GM19397 (cell line): ENCODE measurements around the gene RNF152.

Source experiments
- ATAC-seq: cut with Tn5 transposase; IDR thresholded peaks from one replicate; pipeline ENCODE4 v1.9.1; 2021; ENCODE audit warnings: mild to moderate bottlenecking, moderate library complexity; ENCODE audit not compliant: unreplicated experiment

RNF152 gene

GRCh38 chr18:61894751-61895524 lies 2.1 kb upstream of the RNF152 start:
- ATAC-seq: no peak

GRCh38 chr18:61893971-61894750 lies 1.4 kb upstream of the RNF152 start:
- ATAC-seq: peak; percentile 80

- ATAC-seq: peak; percentile 23
Observed at GRCh38 chr18:61893309-61893970, 633 bp upstream of the RNF152 start.

GRCh38 chr18:61891894-61892293 lies 913 bp downstream of the RNF152 start:
- ATAC-seq: no peak

- no peak for ATAC-seq
Observed at GRCh38 chr18:61891271-61891670, 1.5 kb downstream of the RNF152 start.

- ATAC-seq: no peak
Observed at GRCh38 chr18:61890344-61890743, 2.5 kb downstream of the RNF152 start.

GRCh38 chr18:61889541-61889940 lies 3.3 kb downstream of the RNF152 start:
- ATAC-seq: no peak

- no peak for ATAC-seq
Observed at GRCh38 chr18:61888622-61889021, 4.2 kb downstream of the RNF152 start.

GRCh38 chr18:61887838-61888237 lies 5.0 kb downstream of the RNF152 start:
- no peak for ATAC-seq

GRCh38 chr18:61883547-61883946 lies 9.3 kb downstream of the RNF152 start:
- ATAC-seq: no peak

- ATAC-seq: no peak
Observed at GRCh38 chr18:61882296-61883004, 10.4 kb downstream of the RNF152 start.

GRCh38 chr18:61876899-61877298 lies 15.9 kb downstream of the RNF152 start:
- ATAC-seq: no peak

- no peak for ATAC-seq
Observed at GRCh38 chr18:61870151-61870550, 22.7 kb downstream of the RNF152 start.

GRCh38 chr18:61869636-61870035 lies 23.2 kb downstream of the RNF152 start:
- ATAC-seq: no peak

GRCh38 chr18:61865466-61866175 lies 27.2 kb downstream of the RNF152 start:
- no peak for ATAC-seq

- ATAC-seq: no peak
Observed at GRCh38 chr18:61861372-61861771, 31.4 kb downstream of the RNF152 start.

GRCh38 chr18:61860302-61860701 lies 32.5 kb downstream of the RNF152 start:
- ATAC-seq: no peak

GRCh38 chr18:61859113-61859512 lies 33.7 kb downstream of the RNF152 start:
- no peak for ATAC-seq

GRCh38 chr18:61856678-61857077 lies 36.1 kb downstream of the RNF152 start:
- no peak for ATAC-seq
